Stimulated activated naive CD8-positive, alpha-beta T cell treated with anti-CD3 and anti-CD28 coated beads, Interleukin-15, amount 100 ng/mL, for 72 hours (primary cell): ENCODE measurements around the gene PDE6C.

Experiments
- ATAC-seq: fragments of 150-1000 bp; cut with Tn5 transposase; 2 replicates; pipeline ENCODE4 v1.10.0; 2021; ENCODE audit warnings: mild to moderate bottlenecking, moderate library complexity
- DNase-seq, 2 donors: peaks; one replicate each; pipeline ENCODE4 v3.0.0; 2021 to 2022
- H3K27ac Mint-ChIP-seq, 2 donors: one replicate each; pipeline ENCODE4 v1.8.0; 2022; ENCODE audit warnings: mild to moderate bottlenecking in 2 of 2, mixed read lengths in 2 of 2, moderate library complexity in 2 of 2
- H3K27me3 Mint-ChIP-seq: one replicate; pipeline ENCODE4 v1.8.0; 2022; ENCODE audit warnings: mixed read lengths
- H3K4me1 Mint-ChIP-seq: one replicate; pipeline ENCODE4 v1.8.0; 2022; ENCODE audit warnings: mild to moderate bottlenecking, mixed read lengths
- H3K4me3 Mint-ChIP-seq, 2 donors: one replicate each; pipeline ENCODE4 v1.8.0; 2022; ENCODE audit warnings: mild to moderate bottlenecking in 2 of 2, mixed read lengths in 2 of 2, moderate library complexity in 1 of 2
- H3K9me3 Mint-ChIP-seq, 2 donors: one replicate each; pipeline ENCODE4 v1.8.0; 2022; ENCODE audit warnings: mixed read lengths in 2 of 2

Gene PDE6C

DNA sequence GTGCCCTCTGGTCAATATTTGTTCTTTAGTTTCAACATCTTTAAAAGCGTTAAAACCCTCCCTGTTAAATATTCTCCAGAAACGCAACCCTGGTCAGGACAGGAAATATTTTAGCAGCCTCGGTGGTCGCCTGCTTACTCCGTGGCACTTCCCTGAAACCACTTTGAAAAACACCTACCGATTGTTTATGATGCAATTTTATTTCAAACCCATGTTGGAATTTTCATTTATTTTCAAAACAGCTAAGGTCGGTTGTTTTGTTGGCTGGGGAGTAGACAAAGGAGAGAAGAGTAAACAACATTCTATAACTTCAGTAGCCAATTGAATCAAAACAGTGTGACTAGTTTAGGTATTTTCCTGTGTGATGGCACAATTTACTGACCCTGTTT lies 10.6 kb upstream of the PDE6C start:
- H3K27me3 Mint-ChIP-seq: peaks cover 59% of the 10 kb centered on the region
- H3K9me3 Mint-ChIP-seq: peaks cover 0 to 6% of the 10 kb centered on the region in 2 donors
- no peak for ATAC-seq
- H3K4me1 Mint-ChIP-seq: no peaks in the 10 kb centered on the region
- H3K4me3 Mint-ChIP-seq: no peak overlapping the region
- H3K27ac Mint-ChIP-seq: no peak overlapping the region
- DNase-seq: no peak

DNA sequence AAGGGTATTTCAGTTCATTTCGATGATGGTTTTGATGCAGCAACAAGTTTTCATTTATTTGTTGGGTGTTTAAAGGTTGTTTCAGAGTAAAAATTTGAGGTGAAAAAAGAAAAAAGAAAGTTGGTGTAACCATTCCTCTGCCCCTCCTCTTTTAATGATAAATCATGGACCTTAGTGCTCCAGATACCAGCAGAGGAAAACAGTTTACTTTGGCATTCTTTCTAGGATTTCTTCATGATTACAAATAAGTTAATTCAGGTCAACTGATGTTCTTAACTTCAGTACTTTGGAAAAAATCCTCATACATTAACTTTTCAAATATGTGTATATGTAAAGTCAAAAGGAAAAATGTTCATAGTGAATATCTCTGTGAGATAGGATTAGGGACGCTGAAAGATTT lies 9.3 kb upstream of the PDE6C start:
- ATAC-seq (no peak), DNase-seq (no peak)
- Mint-ChIP-seq H3K27me3 (peaks cover 59% of the 10 kb centered on the region), H3K27ac (no peak overlapping the region), H3K9me3 (peaks cover 6 to 19% of the 10 kb centered on the region in 2 donors), H3K4me3 (no peak overlapping the region), H3K4me1 (no peaks in the 10 kb centered on the region)

DNA sequence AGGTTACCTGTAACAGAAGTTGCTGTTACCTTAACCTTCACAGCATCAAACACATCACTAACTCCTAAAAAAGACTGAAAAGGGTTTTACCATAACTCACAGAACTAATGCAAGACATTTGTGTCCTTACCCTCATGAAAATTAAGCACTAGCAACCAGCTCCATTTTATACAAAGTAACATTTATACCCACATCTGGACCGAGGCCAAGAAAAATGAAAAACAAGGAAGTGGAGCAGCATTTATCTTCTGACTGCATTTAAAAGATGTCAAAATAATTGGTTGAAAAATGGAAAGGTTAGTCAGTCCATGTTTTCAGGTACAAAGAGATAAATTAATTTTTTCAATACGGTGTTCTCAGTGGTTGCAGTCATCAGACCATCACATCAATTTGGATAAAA lies 8.2 kb upstream of the PDE6C start:
- ATAC-seq: no peak
- Mint-ChIP-seq H3K4me3 (no peak overlapping the region), H3K27me3 (peaks cover 61% of the 10 kb centered on the region), H3K4me1 (no peaks in the 10 kb centered on the region), H3K9me3 (peaks cover 6 to 20% of the 10 kb centered on the region in 2 donors), H3K27ac (no peak overlapping the region)
- DNase-seq: no peak

DNA sequence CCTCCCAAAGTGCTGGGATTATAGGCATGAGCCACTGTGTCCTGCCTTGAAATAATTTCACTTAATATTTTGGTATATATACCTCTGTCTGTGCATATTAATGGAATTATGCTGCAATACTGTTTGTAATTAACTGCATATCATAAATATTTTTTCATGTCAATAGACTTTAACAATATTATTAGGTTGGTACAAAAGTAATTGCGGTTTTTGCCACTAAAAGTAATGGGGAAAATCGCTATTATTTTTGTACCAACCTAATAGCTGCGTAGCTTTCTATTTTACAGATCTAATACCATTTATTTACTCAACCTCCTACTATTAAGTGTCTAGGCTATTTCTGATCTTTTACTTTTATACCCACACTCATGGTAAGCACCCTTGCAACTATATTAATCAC lies 3.9 kb upstream of the PDE6C start:
- Mint-ChIP-seq H3K27me3 (peaks cover 26% of the 10 kb centered on the region), H3K4me3 (no peak overlapping the region)

DNA sequence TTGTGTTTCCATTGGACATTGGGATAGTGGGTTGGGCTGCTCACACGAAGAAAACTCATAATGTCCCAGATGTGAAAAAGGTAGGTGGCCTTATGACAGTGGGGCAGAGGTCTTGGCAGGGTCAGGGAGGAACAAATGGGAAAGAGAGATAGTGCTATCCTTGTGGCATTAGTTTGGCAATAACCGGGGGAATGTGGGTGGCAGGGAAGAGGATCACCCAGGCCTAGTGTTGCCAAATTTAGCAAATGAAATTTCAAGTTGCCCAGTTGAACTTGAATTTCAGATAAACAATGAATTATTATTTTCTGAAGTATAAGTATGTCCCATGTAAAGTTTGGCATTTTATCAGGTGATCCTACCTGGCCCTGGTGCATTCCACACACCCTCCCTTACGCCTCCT lies 789 bp downstream of the PDE6C start:
- Mint-ChIP-seq H3K27me3 (peaks cover 7% of the 10 kb centered on the region), H3K4me3 (no peak overlapping the region), H3K27ac (no peak overlapping the region), H3K4me1 (no peaks in the 10 kb centered on the region), H3K9me3 (no peaks in the 10 kb centered on the region)
- no peak for ATAC-seq
- no peak for DNase-seq

More for the DNA sequence above, 3.9 kb upstream of the PDE6C start:
- no peak for ATAC-seq
- no peak overlapping the region for H3K27ac Mint-ChIP-seq
- DNase-seq: no peak
- H3K4me1 Mint-ChIP-seq: no peaks in the 10 kb centered on the region
- peaks cover 6 to 20% of the 10 kb centered on the region in 2 donors for H3K9me3 Mint-ChIP-seq

DNA sequence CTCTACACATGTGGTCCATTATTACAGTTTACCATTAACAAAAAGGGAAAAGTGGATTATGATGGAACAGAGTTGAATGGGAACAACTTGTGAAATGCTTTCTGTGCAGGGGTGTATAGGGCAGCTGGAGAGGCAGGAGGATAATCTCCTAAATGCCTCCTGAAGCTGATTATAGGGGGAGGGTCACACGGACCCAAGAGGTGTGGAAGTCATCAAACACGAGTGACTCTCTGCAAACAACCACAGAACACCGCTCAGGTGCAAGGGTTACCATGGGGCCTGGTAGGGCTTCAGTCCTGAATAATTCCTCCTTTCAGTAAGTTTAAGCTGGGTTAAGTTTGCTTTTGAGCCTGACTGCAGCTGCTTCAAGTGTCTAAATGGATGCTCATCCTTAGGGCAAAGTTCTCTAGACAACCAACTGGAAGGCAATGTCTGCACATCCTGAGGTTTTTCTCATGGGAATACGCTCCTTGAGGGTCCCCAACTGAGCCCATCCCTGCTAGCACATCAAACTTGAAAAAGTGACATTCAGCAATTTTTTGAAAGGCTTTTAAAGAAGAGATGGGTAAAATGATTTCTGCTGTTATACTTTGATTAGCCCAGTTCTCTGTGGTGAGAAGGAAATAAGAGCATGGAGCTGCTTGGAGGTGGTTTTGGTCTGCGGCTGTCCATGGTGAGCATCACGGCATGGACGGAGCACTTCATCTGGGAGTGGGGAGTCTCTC lies 1.9 kb downstream of the PDE6C start:
- Mint-ChIP-seq H3K4me3 (no peak overlapping the region), H3K27me3 (peaks cover 6% of the 10 kb centered on the region), H3K27ac (no peak overlapping the region), H3K4me1 (no peaks in the 10 kb centered on the region), H3K9me3 (no peaks in the 10 kb centered on the region)
- ATAC-seq (no peak), DNase-seq (no peak)

DNA sequence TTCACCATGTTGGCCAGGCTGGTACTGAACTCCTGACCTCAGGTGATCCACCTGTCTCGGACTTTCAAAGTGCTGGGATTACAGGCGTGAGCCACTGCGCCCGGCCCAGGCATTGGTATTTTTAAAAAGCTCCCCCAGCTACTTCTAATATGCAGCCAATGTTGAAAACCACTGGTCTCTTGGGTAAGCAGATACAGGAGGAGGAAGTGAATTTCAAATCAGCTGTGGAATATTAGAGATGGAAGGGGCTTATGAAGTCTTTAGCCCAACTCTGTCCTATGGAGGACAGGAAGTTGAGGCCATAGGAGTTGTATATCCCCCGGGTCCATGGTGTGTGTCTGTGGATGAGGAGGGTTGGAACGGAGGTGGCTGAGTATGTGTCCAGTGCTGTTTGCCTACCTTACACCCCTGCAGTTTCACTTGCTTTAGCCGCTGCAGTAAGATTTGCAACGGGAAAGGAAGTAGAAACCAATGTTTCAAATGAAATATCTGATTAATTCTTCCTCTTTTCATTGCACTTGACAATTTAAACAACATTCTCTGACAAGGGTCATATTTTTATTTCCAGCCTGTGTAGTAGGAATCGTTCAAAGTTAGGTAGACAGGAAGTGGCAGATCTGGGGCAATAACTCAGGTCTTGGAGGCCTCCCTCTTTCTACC lies 3.4 kb downstream of the PDE6C start:
- H3K9me3 Mint-ChIP-seq: no peaks in the 10 kb centered on the region

DNA sequence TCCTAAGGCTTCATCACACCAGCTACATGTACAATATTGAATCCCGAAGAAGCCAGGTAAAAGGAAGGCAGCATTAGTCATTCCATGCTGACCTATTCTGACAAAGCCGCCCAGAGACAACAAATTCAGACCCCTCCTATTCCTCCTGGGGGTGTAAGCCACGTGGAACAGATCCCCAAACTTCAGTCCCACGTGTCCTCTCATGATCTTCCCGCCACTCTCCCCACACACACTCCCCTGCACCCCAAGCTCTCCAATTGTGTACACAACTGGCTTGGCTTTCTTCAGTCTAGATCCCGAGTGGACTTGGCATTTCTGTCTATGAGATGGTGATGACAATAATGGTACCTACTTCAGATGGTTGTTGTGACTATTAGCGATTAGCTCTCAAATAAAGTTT lies 8.6 kb downstream of the PDE6C start:
- H3K27ac Mint-ChIP-seq: no peak overlapping the region
- H3K4me3 Mint-ChIP-seq: no peak overlapping the region
- no peaks in the 10 kb centered on the region for H3K4me1 Mint-ChIP-seq
- H3K9me3 Mint-ChIP-seq: no peaks in the 10 kb centered on the region
- no peak for DNase-seq
- peaks cover 27% of the 10 kb centered on the region for H3K27me3 Mint-ChIP-seq
- no peak for ATAC-seq

More for the DNA sequence above, 3.4 kb downstream of the PDE6C start:
- Mint-ChIP-seq H3K4me1 (no peaks in the 10 kb centered on the region), H3K27me3 (peaks cover 10% of the 10 kb centered on the region), H3K4me3 (no peak overlapping the region), H3K27ac (peak overlapping the region in 1 of 2 donors; percentile 22)
- ATAC-seq (no peak), DNase-seq (no peak)

DNA sequence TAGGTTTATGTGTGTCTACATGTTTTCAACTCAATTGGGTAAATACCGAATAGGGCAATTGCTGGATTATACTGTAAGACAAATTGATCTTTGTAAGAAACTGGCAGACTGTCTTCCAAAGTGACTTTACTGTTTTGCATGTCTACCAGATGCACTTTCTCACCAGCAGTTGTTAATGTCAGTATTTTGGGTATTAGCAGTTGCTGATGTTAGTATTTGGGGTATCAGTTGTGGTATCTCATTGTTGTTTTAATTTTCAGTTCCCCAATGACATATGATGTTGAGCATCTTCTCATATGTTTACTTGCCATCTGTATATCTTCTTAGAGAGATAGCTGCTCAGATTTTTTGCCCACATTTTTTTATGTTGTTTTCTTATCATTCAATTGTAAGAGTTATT lies 10.6 kb downstream of the PDE6C start:
- ATAC-seq: no peak
- Mint-ChIP-seq H3K9me3 (no peaks in the 10 kb centered on the region), H3K4me1 (no peaks in the 10 kb centered on the region), H3K27me3 (peaks cover 27% of the 10 kb centered on the region), H3K4me3 (no peak overlapping the region), H3K27ac (no peak overlapping the region)
- no peak for DNase-seq

DNA sequence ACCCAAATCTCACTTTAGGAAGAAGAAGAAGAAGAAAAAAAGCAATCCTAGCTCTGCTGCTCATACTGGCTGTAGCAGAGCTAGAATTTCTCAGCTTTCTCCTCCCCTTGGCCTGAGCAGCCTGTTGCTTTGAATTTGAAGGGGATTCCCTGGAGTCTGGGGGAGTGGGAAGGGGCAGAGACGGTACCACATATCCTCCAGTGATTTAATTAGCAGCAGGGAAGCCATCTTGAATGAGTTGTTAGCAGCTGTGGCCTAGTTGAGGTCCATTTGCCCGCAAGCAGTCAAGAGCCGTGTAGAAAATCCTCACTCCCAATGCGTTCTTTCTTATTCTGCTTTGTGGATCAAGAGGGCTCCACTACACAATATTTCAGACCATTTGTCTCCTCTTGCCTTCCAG lies 16.5 kb downstream of the PDE6C start:
- Mint-ChIP-seq H3K4me1 (no peaks in the 10 kb centered on the region), H3K27ac (no peak overlapping the region), H3K27me3 (peaks cover 40% of the 10 kb centered on the region), H3K9me3 (no peaks in the 10 kb centered on the region), H3K4me3 (no peak overlapping the region)
- no peak for DNase-seq
- no peak for ATAC-seq

DNA sequence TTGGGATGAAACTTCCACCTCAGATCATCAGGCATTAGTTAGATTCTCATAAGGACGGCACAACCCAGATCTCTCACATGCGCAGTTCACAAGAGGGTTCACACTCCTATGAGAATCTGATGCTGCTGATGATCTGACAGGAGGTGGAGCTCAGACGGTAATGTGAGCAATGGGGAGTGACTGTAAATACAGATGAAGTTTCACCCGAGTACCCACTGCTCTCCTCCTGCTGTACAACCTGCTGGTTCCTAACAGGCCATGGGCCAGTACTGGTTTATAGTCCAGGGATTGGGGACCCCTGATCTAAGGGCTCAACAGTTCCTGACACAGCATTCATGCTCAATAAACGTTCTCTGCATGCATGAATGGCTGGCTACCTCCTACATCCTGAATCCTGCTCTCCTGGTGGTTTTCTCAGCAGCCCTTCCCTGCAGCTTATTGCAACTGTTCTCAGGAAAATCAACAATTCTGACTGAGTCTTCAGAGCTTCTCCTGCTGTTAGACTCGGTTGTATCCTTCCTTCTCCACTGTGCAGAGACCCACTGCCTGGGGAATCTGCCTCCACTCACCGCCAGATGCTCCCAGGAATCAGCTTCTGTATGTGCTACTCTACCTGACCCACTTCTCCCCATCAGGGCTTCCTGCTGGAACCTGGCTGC lies 17.4 kb downstream of the PDE6C start:
- DNase-seq (no peak), ATAC-seq (no peak)
- H3K4me1 Mint-ChIP-seq: no peaks in the 10 kb centered on the region
- H3K4me3 Mint-ChIP-seq: no peak overlapping the region
- H3K9me3 Mint-ChIP-seq: no peaks in the 10 kb centered on the region
- no peak overlapping the region for H3K27ac Mint-ChIP-seq
- peaks cover 36% of the 10 kb centered on the region for H3K27me3 Mint-ChIP-seq

DNA sequence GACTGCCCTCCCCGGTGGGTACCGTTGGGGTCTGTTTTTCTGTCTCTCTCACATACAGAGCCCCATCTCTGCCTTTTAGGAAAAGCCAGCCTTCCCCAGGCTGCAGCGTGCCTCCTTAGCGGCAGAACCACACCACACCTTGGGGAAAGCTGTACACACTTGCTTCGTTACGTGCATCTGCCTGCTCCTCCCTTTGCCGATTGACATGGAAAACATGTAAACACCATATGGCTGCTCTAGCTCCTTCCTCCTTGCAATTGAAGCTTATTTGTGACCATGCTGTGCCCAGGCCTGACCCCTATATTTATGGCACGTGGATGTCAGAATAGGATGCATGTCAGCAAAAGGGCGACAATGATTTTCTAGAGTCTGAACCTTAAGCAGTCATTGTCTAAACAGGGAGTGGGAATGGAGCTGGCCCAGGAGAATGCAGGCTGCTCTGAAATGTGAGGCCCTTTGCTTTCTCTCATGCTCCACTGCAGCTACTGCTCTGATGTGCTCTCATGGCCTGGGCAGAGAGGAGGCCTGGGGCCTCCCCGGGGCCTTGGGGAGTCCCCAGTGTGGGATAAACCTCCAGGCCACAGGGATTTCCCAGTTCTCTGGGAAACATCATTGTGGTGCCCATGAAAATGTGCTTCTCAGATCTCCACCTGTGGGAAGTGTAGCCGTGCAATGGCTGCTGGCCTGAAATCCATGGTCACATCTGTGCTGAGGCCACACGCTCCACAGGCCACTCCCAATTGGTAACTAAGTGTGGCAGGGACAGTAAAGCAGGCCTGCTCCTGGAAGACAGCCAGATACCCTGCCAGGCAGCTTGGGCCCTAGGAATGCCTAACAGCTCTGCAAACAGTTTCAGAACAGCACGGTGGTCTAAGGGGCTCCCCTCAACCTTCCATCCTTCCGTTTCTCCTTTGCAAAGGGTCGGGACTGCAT lies 18.6 kb downstream of the PDE6C start:
- peak overlapping the region in 1 of 2 donors; percentile 8 for H3K27ac Mint-ChIP-seq
- DNase-seq (no peak), ATAC-seq (no peak)
- H3K27me3 Mint-ChIP-seq: peaks cover 31% of the 10 kb centered on the region
- no peaks in the 10 kb centered on the region for H3K4me1 Mint-ChIP-seq
- no peaks in the 10 kb centered on the region for H3K9me3 Mint-ChIP-seq
- no peak overlapping the region for H3K4me3 Mint-ChIP-seq

DNA sequence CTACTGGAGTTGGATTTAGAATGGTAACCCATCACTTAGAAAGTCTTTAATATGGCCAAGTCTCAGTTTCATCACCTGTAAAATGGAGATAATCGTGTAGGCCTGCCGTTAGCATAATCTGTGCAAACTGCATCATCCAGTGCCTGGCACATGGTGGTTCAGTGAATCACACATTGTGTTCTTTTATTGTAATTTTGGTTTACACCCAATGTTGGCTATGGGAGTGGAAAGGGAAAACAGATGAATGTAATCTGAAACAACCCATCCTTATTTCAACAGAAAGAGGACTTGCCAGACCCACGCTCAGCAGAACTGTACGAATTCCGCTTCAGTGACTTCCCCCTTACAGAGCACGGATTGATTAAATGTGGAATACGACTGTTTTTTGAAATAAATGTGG lies 27.5 kb downstream of the PDE6C start:
- ATAC-seq (no peak), DNase-seq (no peak)
- H3K9me3 Mint-ChIP-seq: no peaks in the 10 kb centered on the region
- H3K27me3 Mint-ChIP-seq: peaks cover 23% of the 10 kb centered on the region
- no peaks in the 10 kb centered on the region for H3K4me1 Mint-ChIP-seq
- H3K27ac Mint-ChIP-seq: no peak overlapping the region
- H3K4me3 Mint-ChIP-seq: no peak overlapping the region

DNA sequence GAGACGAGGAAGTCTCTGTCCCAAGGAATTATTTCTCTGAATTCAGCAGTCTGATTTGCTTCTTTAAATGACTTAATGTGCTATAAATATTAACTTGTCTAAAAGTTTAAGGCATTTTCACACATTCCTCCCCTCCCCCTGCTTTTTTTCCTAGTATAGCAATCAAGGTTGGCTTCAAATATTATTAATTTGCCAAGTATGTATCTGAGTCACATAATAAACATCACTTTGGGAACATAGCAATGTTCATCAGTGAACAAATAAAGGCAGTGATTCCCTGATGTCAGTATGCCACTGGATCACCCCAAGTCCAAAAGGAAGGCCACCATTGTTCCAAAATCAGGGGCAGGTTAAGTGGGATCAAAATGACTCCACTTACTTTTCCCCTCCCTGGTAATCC lies 40.5 kb downstream of the PDE6C start:
- Mint-ChIP-seq H3K4me3 (no peak overlapping the region), H3K4me1 (no peaks in the 10 kb centered on the region), H3K27me3 (peaks cover 5% of the 10 kb centered on the region), H3K27ac (no peak overlapping the region), H3K9me3 (no peaks in the 10 kb centered on the region)
- DNase-seq (no peak), ATAC-seq (no peak)

DNA sequence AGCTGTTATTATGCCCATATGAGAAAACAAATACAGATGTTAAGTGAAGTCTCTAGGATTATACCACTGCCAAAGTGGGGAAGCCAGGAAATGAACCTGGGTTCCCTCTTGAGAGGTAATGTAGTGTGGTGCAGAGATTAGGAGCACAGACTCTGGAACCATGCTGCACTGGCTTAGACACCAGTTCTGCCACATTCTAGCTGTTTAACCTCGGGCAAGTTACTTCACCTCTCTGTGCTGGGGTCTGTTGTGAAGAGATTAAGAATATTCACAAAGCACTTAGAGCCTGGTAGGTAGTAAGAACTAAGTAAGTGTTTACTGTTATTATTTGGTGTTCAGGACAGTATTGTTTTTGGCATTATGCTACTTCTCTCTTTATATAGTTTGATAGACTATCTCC lies 41.9 kb downstream of the PDE6C start:
- ATAC-seq (no peak), DNase-seq (no peak)
- no peaks in the 10 kb centered on the region for H3K4me1 Mint-ChIP-seq
- no peaks in the 10 kb centered on the region for H3K9me3 Mint-ChIP-seq
- no peak overlapping the region for H3K4me3 Mint-ChIP-seq
- H3K27me3 Mint-ChIP-seq: peaks cover 5% of the 10 kb centered on the region
- no peak overlapping the region for H3K27ac Mint-ChIP-seq
